Fibroblast of the aortic adventitia (primary cell): Measurements from ENCODE around the gene FNDC4. TPM values are rescaled to one million over a fixed set of nuclear protein-coding genes. Genes with fewer than 3 reads are reported as not detected.

Source experiments
- DNase-seq: peaks from one replicate; pipeline ENCODE4 v3.0.0-alpha.2; 2010; ENCODE audit warnings: low read depth
- H3K4me3 ChIP-seq: 2 replicates; pipeline ENCODE4 v1.5.1; 2011; ENCODE audit warnings: low read depth, mild to moderate bottlenecking, control low read depth, low read length, moderate library complexity
- CTCF ChIP-seq: IDR thresholded peaks from 2 replicates; pipeline ENCODE4 v1.5.1; 2011; ENCODE audit warnings: mild to moderate bottlenecking, low read length, control low read depth, inconsistent platforms; ENCODE audit not compliant: insufficient read depth
- total RNA-seq: library from RNA; depleted of rRNA; stranded (reverse); fragments of >200 nt; gene quantifications from 2 replicates; pipeline ENCODE4 v1.2.3, GENCODE V29; 2012; ENCODE audit warnings: low replicate concordance

FNDC4 gene
- total RNA-seq, 1 donor, result 45.8 TPM

DNA sequence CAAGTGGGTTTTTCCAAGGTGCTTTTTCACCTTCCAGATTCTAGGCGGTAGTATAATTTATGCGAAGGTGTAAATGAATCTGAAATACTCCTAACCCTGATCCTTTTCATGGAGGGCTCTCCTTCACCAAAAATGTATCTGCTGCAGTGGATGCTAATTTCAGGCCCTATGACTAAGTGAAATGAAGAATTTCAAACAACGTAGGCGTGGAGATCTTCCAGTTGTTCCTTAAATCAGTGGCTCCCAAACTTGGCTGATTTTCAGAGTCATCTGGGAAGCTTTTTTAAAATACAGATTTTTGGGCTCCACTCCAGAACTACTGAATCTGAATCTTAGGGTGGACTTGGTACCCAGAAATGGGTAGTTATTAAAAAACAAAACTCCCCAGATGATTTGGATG lies 7.1 kb upstream of the FNDC4 start:
- TF ChIP-seq CTCF, result no peak
- peak; percentile 49 for DNase-seq

DNA sequence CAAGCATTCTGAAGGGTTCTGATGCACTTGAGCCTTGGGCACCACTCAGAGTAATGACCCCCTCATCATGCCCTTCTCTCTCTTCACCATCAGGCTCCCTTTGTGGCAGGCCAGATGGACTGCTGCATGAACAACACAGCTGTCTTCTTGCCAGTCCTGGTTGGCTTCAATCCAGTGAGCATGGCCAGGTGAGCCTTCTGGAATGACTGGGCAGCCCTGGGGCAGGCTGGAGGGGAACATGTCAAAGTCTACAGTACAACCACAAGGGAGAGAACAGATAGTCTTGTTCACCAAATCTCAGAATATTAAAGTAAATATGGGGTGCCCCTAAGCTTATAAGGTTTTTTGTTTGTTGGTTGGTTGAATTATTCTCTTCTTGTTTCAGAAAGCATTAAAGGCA lies 6.0 kb upstream of the FNDC4 start:
- H3K4me3 ChIP-seq, result no peak overlapping the region
- no peak for TF ChIP-seq CTCF
- no peak for DNase-seq

More for the DNA sequence above, 7.1 kb upstream of the FNDC4 start:
- H3K4me3 ChIP-seq, result no peak overlapping the region

GRCh38 chr2:27498975-27499374 lies 4.0 kb upstream of the FNDC4 start:
- no peak for TF ChIP-seq CTCF
- no peak overlapping the region for H3K4me3 ChIP-seq
- DNase-seq, result no peak

- DNase-seq, result no peak
- TF ChIP-seq CTCF, result no peak
- H3K4me3 ChIP-seq, result peak overlapping the region; percentile 22
Measured at GRCh38 chr2:27497288-27497627, 2.3 kb upstream of the FNDC4 start.

GRCh38 chr2:27496357-27497287 lies 1.6 kb upstream of the FNDC4 start, which contains the start of gene GCKR:
Gene GCKR (plus strand): TSS chr2:27496839. CDS start chr2:27496905, 66 bp downstream.
- DNase-seq, result peak; percentile 75
- TF ChIP-seq CTCF, result no peak
- peak within 1 kb of the TSS; percentile 22 for H3K4me3 ChIP-seq

DNA sequence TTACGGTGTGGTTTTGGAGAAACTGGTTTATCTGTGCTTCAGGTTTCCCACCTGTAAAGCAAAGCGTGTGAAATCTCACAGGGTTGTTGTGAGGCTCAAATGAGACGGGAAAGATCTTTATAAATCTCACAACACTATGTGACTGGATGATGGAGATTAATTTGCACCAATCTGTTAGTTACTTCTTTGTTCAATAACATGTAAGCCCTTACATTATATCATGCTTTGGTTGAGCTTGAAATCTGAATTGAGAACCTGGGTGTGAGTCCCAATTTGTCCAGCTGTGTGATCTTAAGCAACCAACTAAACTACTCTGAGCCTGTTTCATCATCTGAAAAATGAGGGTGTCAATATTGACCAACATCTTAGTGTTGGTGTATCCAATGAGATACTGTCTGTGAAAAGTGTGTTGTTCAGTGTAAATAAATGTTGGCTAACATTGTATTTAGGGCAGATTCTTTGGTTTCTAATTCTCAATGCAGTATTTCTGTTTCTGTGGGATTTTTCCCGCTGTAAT lies 898 bp upstream of the FNDC4 start:
- no peak for DNase-seq
- no peak for TF ChIP-seq CTCF
- H3K4me3 ChIP-seq, result no peak overlapping the region
